GM12878 (cell line): Measurements from ENCODE around the gene TRIM26. TPM values are rescaled to one million over a fixed set of nuclear protein-coding genes. Genes with fewer than 3 reads are reported as not detected.

Experiments
- ATAC-seq: fragments of 200-7000 bp; cut with Tn5 transposase; 3 replicates; pipeline ENCODE4 v1.9.1; 2020; ENCODE audit warnings: mild to moderate bottlenecking, moderate library complexity
- BruUV-seq: library from RNA; stranded (reverse); fragments of 400-500 nt; replicated peaks from 2 replicates; lab custom pipeline; 2021; lab: Mats Ljungman, UMichigan
- CTCF ChIA-PET: fragments of 300-600 bp; sonication (Branson Sonifier 250); formaldehyde crosslinking; extraction: SDS; loops from one replicate; lab custom pipeline; 2021; ENCODE audit warnings: inconsistent platforms; lab: Yijun Ruan, JAX
- POLR2A ChIA-PET: fragments of 350-600 bp; formaldehyde crosslinking; extraction: SDS; loops from one replicate; lab custom pipeline; 2021; ENCODE audit warnings: inconsistent platforms; lab: Charles Lee
- RAD21 ChIA-PET: fragments of 300-600 bp; sonication (Branson Sonifier 250); formaldehyde crosslinking; loops from one replicate; lab custom pipeline; 2023; ENCODE audit warnings: antibody characterized with exemption; ENCODE audit not compliant: unreplicated experiment; lab: Charles Lee
- SMC1A ChIA-PET: fragments of 300-600 bp; sonication (Branson Sonifier 250); formaldehyde crosslinking; loops from one replicate; lab custom pipeline; 2023; ENCODE audit not compliant: unreplicated experiment, uncharacterized antibody; lab: Charles Lee
- DNase-seq: peaks from one replicate; pipeline ENCODE4 v3.0.0-alpha.2; 2011; ENCODE audit warnings: low read depth, low spot score
- FAIRE-seq: peaks from 3 replicates; lab custom pipeline; 2011; peaks lifted over from hg19 to GRCh38; lab: Jason Lieb, UNC
- H2AFZ ChIP-seq: 2 replicates; pipeline ENCODE4 v1.6.0; 2011; ENCODE audit warnings: low read depth, low read length, control low read depth; ENCODE audit not compliant: control insufficient read depth
- H3K27ac ChIP-seq: 2 replicates; pipeline ENCODE4 v1.5.1; 2011; ENCODE audit warnings: control low read depth; ENCODE audit not compliant: control insufficient read depth, insufficient read depth
- H3K27me3 ChIP-seq, 2 experiments: replicated peaks in 1 of 2; 2 replicates each; pipeline versions ENCODE4 v1.6.0 to v1.6.1; 2011; ENCODE audit warnings: low read length in 1 of 2; ENCODE audit not compliant: control insufficient read depth in 2 of 2, insufficient read depth in 2 of 2
- H3K36me3 ChIP-seq, 2 experiments: 2 replicates each; pipeline ENCODE4 v1.5.1; 2011; ENCODE audit warnings: low read length in 1 of 2; ENCODE audit not compliant: control insufficient read depth in 2 of 2, insufficient read depth in 2 of 2
- H3K4me1 ChIP-seq: 2 replicates; pipeline ENCODE4 v1.6.1; 2011; ENCODE audit warnings: mild to moderate bottlenecking, low read length, moderate library complexity, mixed read lengths; ENCODE audit not compliant: control insufficient read depth, insufficient read depth
- H3K4me2 ChIP-seq: 2 replicates; pipeline ENCODE4 v1.6.0; 2011; ENCODE audit warnings: control low read depth; ENCODE audit not compliant: control insufficient read depth, insufficient read depth
- H3K4me3 ChIP-seq: fragments of 200-600 bp; sonication (generic); 2 replicates; pipeline ENCODE4 v1.5.1; 2016
- H3K79me2 ChIP-seq: 2 replicates; pipeline ENCODE4 v1.6.0; 2011; ENCODE audit warnings: low read length; ENCODE audit not compliant: control insufficient read depth, insufficient read depth
- H3K9ac ChIP-seq: 2 replicates; pipeline ENCODE4 v1.8.0; 2011; ENCODE audit warnings: low read length, control low read depth, mixed read lengths; ENCODE audit not compliant: control insufficient read depth, insufficient read depth
- H3K9me3 ChIP-seq: replicated peaks from 3 replicates; pipeline ENCODE4 v1.5.1; 2011; ENCODE audit warnings: mild to moderate bottlenecking, low read length; ENCODE audit not compliant: control insufficient read depth, insufficient read depth
- H4K20me1 ChIP-seq: 2 replicates; pipeline ENCODE4 v1.6.0; 2011; ENCODE audit not compliant: control insufficient read depth, insufficient read depth
- ATF3 ChIP-seq: IDR thresholded peaks from 2 replicates; pipeline ENCODE4 v1.6.1; 2011; ENCODE audit warnings: low read depth, mild to moderate bottlenecking, low read length, moderate library complexity, borderline replicate concordance; ENCODE audit errors: extremely low read depth
- BMI1 ChIP-seq: fragments of 450-650 bp; IDR thresholded peaks from 2 replicates; pipeline ENCODE4 v1.6.1; 2016; ENCODE audit warnings: mild to moderate bottlenecking, moderate library complexity, borderline replicate concordance
- CBFB ChIP-seq: IDR thresholded peaks from 2 replicates; pipeline ENCODE4 v1.6.1; 2016; ENCODE audit warnings: antibody characterized with exemption, low read depth
- ETV6 ChIP-seq, 2 experiments: fragments of 450-650 bp in 1 of 2; IDR thresholded peaks in 1 of 2; conservative IDR thresholded peaks in 1 of 2; 2 replicates each; pipeline ENCODE4 v1.6.1; 2014; ENCODE audit warnings: antibody characterized with exemption in 1 of 2, borderline replicate concordance in 1 of 2, low read depth in 1 of 2, mild to moderate bottlenecking in 1 of 2, moderate library complexity in 1 of 2
- HCFC1 ChIP-seq: fragments of 150-350 bp; IDR thresholded peaks from 2 replicates; pipeline ENCODE4 v1.6.1; 2014; ENCODE audit warnings: low read length
- IKZF2 ChIP-seq, 2 experiments: fragments of 450-650 bp; IDR thresholded peaks; 2 replicates each; pipeline ENCODE4 v1.6.1; 2017; ENCODE audit warnings: mild to moderate bottlenecking in 2 of 2, moderate library complexity in 2 of 2
- IRF3 ChIP-seq: fragments of 450-650 bp; IDR thresholded peaks from 2 replicates; pipeline ENCODE4 v1.6.1; 2014; ENCODE audit warnings: mild to moderate bottlenecking
- IRF4 ChIP-seq: IDR thresholded peaks from 2 replicates; pipeline ENCODE4 v1.6.1; 2011; ENCODE audit warnings: low read depth, low read length
- JUND ChIP-seq: IDR thresholded peaks from 2 replicates; pipeline ENCODE4 v1.6.1; 2012; ENCODE audit warnings: low read depth, mild to moderate bottlenecking, low read length, improper control_type of control experiment, moderate library complexity
- MEF2B ChIP-seq: fragments of 450-650 bp; IDR thresholded peaks from 2 replicates; pipeline ENCODE4 v1.6.1; 2018; ENCODE audit warnings: mild to moderate bottlenecking, moderate library complexity; ENCODE audit not compliant: partially characterized antibody, poor library complexity, severe bottlenecking
- PRDM15 ChIP-seq: fragments of 450-650 bp; formaldehyde crosslinking; IDR thresholded peaks from 2 replicates; pipeline ENCODE4 v1.4.0; 2020; ENCODE audit warnings: mild to moderate bottlenecking, moderate library complexity
- SMAD1 ChIP-seq: fragments of 450-650 bp; IDR thresholded peaks from 2 replicates; pipeline ENCODE4 v1.6.1; 2018; ENCODE audit warnings: mild to moderate bottlenecking, low read depth; ENCODE audit not compliant: partially characterized antibody
- TBL1XR1 ChIP-seq: IDR thresholded peaks from 2 replicates; pipeline ENCODE4 v1.6.1; 2012; ENCODE audit warnings: low read depth, low read length, improper control_type of control experiment
- whole genome bisulfite sequencing: methylation state at CpG from one replicate; pipeline ENCODE4 v1.1.6; 2016; ENCODE audit warnings: low lambda C conversion rate; ENCODE audit not compliant: insufficient replicate concordance, insufficient coverage; ENCODE audit errors: missing lambda C conversion rate; 5-methylcytosine and 5-hydroxymethylcytosine counted together
- in situ Hi-C: fragments of 300-500 bp; cut with MboI; formaldehyde crosslinking; loops from 9 replicates; pipeline ENCODE4 v1.14.3; 2018; ENCODE audit warnings: mixed read lengths
- intact Hi-C: fragments of 100-400 bp; cut with micrococcal nuclease; formaldehyde crosslinking; loops from one replicate; pipeline ENCODE4 v1.14.2; 2022; ENCODE audit not compliant: unreplicated experiment
- polyA plus RNA-seq, 11 experiments: library from polyadenylated mRNA; depleted of rRNA in 4 of 11; unstranded in 6 of 11; stranded (reverse) in 5 of 11; fragments of >200 nt; fragmentation: Nextera tagmentation in 4 of 11; fragmentation: Illumina TruSeq in 1 of 11; extraction: Ambion mirVana in 4 of 11; extraction: Trizol in 1 of 11; gene quantifications; 1 replicate in 1 of 11; 2 replicates in 10 of 11; pipeline versions ENCODE4 v1.2.1 to v1.2.3, GENCODE V29; 2011 to 2016; ENCODE audit warnings: inconsistent platforms in 2 of 11, missing spikeins in 2 of 11, low read depth in 1 of 11
- total RNA-seq, 4 experiments: library from RNA; depleted of rRNA in 3 of 4; stranded (reverse); fragments of >200 nt in 3 of 4; fragmentation: Illumina TruSeq in 1 of 4; extraction: Trizol in 1 of 4; gene quantifications; 2 replicates each; pipeline versions ENCODE4 v1.2.1 to v1.2.3, GENCODE V29; 2013 to 2021

The TRIM26 gene
- total and polyA plus RNA-seq, 10 of the 15 experiments (the other 5 are each of a cell fraction or from before 2014, with no cell fraction given): 13.1 to 79.6 (median 63.6) TPM

- CTCF ChIA-PET: no interaction called here
Measured at GRCh38 chr6:30178837-30179236, 34.4 kb downstream of the TRIM26 start.

GRCh38 chr6:30175765-30176164, 37.4 kb downstream of the TRIM26 start:
- no peaks in the 10 kb centered on the region for H4K20me1 ChIP-seq
- peaks cover 6% of the 10 kb centered on the region; the same call in 2 of the 3 replicates for H3K9me3 ChIP-seq
- peaks cover 8 to 9% of the 10 kb centered on the region in 2 experiments for H3K27me3 ChIP-seq
- H3K27ac ChIP-seq: no peak overlapping the region
- no peak overlapping the region for H3K4me2 ChIP-seq
- BruUV-seq: no TSS peak
- ChIA-PET POLR2A (no interaction called here), SMC1A (no interaction called here), CTCF (interaction anchor here (0.8 to 1.6 kb wide), 3 partner anchors 42 to 72 kb away, joined by 4 to 7 read pairs (median 4); no protein-coding TSS in a partner anchor), RAD21 (interaction anchor here (0.6 kb wide), 1 partner anchor 96 kb away, joined by 3 read pairs; no protein-coding TSS in a partner anchor)
- no peak overlapping the region for H3K4me3 ChIP-seq
- H3K9ac ChIP-seq: no peak overlapping the region
- intact Hi-C loops (no loop called here), in situ Hi-C loops (no loop called here)
- no peaks in the 10 kb centered on the region for H3K36me3 ChIP-seq
- H3K79me2 ChIP-seq: no peaks in the 10 kb centered on the region
- H2AFZ ChIP-seq: no peak overlapping the region
- WGBS: no CpG with 5 or more reads among the region's 2 CpGs
- H3K4me1 ChIP-seq: no peaks in the 10 kb centered on the region
- DNase-seq: no peak
- no peak for ATAC-seq
- no peak for FAIRE-seq
- TF ChIP-seq CBFB (no peak), MEF2B (no peak), PRDM15 (no peak), IRF3 (no peak), BMI1 (no peak), TBL1XR1 (no peak), SMAD1 (no peak), JUND (no peak), HCFC1 (no peak), ATF3 (no peak), IKZF2 (IDR thresholded peaks at IDR 0.05) (no peak), ETV6 (conservative IDR thresholded peaks at IDR 0.05 in 1 of 2, IDR thresholded peaks at IDR 0.05 in 1 of 2; ENCODE audit: borderline replicate concordance in 1 of 2, low read depth in 1 of 2) (no peak)

More at GRCh38 chr6:30178837-30179236, 34.4 kb downstream of the TRIM26 start:
- TF ChIP-seq IRF4: no peak
- TF ChIP-seq, all 136 proteins: peak for 0
- Histone ChIP-seq H3K79me2 (no peaks in the 10 kb centered on the region), H3K36me3 (no peaks in the 10 kb centered on the region), H3K4me1 (no peaks in the 10 kb centered on the region), H3K4me3 (no peak overlapping the region), H4K20me1 (no peaks in the 10 kb centered on the region), H3K9ac (no peak overlapping the region), H3K27me3 (no peaks in the 10 kb centered on the region), H3K27ac (no peak overlapping the region), H2AFZ (no peak overlapping the region), H3K4me2 (no peak overlapping the region), H3K9me3 (peaks cover 6% of the 10 kb centered on the region; the same call in 2 of the 3 replicates)
- ATAC-seq: no peak
- FAIRE-seq: no peak
- in situ Hi-C loops: no loop called here
- POLR2A ChIA-PET: no interaction called here
- SMC1A ChIA-PET: no interaction called here
- no peak for DNase-seq
- intact Hi-C loops: no loop called here
- 46% methylated on average over 1 of the region's 1 CpG for WGBS
- BruUV-seq: no TSS peak
- RAD21 ChIA-PET: no interaction called here
